B cell (primary cell): ENCODE measurements around the gene DLG2.

ENCODE experiments used
- EZH2 ChIP-seq: IDR thresholded peaks from 2 replicates; pipeline ENCODE4 v1.6.1; 2012; ENCODE audit warnings: borderline replicate concordance, low read depth, mild to moderate bottlenecking, moderate library complexity, low read length; ENCODE audit not compliant: insufficient read depth, poor library complexity, severe bottlenecking
- TF ChIP-seq, protein P1 (sequence below): fragments of 200-600 bp; IDR thresholded peaks from one replicate; pipeline ENCODE4 v1.8.0; 2022; ENCODE audit warnings: antibody characterized with exemption, mild to moderate bottlenecking

DNA sequence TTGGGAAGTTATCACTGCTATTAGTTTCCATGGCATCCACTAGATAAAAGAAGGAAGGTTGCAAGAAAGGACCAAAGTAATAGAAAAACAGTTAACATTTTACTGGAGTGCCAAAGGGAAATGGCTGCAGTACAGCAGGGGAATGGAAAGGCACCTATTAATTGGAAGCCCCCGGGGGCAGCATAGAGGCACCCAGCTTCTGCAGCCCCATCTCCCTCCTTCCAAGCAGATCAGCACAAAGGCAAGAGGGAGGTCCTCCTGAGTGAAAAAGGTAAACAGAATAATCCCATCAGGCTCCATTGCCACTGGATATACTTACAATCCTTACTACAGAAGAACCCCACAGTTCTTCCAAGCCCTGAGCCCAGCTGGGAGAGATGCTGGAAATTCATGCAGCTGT lies 887.1 kb downstream of the DLG2 start:
- TF ChIP-seq, protein P1, sequence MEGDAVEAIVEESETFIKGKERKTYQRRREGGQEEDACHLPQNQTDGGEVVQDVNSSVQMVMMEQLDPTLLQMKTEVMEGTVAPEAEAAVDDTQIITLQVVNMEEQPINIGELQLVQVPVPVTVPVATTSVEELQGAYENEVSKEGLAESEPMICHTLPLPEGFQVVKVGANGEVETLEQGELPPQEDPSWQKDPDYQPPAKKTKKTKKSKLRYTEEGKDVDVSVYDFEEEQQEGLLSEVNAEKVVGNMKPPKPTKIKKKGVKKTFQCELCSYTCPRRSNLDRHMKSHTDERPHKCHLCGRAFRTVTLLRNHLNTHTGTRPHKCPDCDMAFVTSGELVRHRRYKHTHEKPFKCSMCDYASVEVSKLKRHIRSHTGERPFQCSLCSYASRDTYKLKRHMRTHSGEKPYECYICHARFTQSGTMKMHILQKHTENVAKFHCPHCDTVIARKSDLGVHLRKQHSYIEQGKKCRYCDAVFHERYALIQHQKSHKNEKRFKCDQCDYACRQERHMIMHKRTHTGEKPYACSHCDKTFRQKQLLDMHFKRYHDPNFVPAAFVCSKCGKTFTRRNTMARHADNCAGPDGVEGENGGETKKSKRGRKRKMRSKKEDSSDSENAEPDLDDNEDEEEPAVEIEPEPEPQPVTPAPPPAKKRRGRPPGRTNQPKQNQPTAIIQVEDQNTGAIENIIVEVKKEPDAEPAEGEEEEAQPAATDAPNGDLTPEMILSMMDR, result no peak
- TF ChIP-seq EZH2, result no peak
